HG03460 (cell line): ENCODE data around the gene PNPLA7.
"Not testable (repeated sequence)": the region's sequence is repeated elsewhere in the genome, so short reads cannot be mapped to it uniquely, and the experiment has no call there.

Experiments used
- ATAC-seq: cut with Tn5 transposase; IDR thresholded peaks from one replicate; pipeline ENCODE4 v1.9.1; 2021; ENCODE audit not compliant: unreplicated experiment

Gene PNPLA7

GRCh38 chr9:137575716-137576411 lies 25.7 kb upstream of the PNPLA7 start:
- no peak for ATAC-seq

- ATAC-seq = no peak
Measured at GRCh38 chr9:137575364-137575715, 25.1 kb upstream of the PNPLA7 start.

- no peak for ATAC-seq
Measured at GRCh38 chr9:137574192-137574591, 24.0 kb upstream of the PNPLA7 start.

DNA sequence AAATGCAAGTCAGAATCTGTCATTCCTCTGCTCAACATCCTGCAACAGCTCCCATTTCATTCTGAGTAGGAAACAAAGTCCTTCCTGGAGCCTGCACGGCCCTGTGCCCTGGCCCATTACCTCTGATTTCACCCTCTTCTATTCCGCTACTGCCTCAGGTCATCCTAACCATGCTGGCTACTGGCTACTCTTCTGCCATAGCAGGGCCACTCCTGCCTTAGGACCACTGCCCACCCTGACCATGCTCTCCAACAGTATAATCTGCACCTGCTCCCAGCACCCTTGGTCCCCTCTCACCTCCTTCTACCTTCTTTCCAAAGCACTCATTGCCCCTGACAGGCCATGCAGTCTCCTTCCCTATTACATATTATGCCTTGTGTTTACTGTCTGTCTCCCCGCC lies 20.4 kb upstream of the PNPLA7 start:
- ATAC-seq = no peak

- ATAC-seq = no peak
Measured at GRCh38 chr9:137569609-137570203, 19.5 kb upstream of the PNPLA7 start.

DNA sequence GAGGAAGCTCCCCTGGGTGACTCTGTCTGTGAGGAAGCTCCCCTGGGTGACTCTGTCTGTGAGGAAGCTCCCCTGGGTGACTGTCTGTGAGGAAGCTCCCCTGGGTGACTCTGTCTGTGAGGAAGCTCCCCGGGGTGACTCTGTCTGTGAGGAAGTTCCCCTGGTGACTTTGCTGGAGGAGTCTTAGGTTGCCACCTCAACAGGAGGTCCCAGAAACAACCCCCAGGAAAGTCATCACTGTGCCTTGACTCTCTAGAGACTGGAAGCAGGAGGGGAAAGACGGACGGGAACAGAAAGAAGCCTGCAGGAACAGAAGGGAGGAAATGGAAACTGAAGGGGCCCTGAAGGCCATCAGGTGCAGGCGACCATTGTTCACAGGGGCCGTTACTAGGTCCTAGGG lies 18.2 kb upstream of the PNPLA7 start:
- ATAC-seq = not testable (repeated sequence)

GRCh38 chr9:137564817-137565411 lies 14.7 kb upstream of the PNPLA7 start:
- ATAC-seq = no peak

DNA sequence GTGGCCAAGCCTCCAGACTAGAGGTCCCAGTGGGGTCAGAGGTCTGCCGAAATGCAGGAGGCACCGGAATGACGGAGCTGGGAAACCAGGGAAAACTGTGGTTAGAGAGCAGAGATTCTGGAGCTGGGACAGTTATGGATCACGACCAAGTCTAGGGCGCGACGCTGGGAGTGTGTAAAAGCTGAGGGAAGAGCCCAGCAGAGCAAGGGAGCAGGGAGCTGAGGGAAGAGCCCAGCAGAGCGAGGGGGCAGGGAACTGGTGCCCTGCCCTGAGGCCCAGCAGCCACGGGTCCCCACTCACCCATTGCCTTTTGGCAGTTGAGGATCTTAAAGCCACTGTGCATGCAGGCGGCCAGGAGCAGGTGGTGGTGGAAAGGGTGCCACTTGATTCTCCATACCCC lies 13.9 kb upstream of the PNPLA7 start:
- no peak for ATAC-seq

GRCh38 chr9:137558127-137558526 lies 7.9 kb upstream of the PNPLA7 start:
- no peak for ATAC-seq

GRCh38 chr9:137556069-137556838 lies 6.1 kb upstream of the PNPLA7 start:
- ATAC-seq = no peak

DNA sequence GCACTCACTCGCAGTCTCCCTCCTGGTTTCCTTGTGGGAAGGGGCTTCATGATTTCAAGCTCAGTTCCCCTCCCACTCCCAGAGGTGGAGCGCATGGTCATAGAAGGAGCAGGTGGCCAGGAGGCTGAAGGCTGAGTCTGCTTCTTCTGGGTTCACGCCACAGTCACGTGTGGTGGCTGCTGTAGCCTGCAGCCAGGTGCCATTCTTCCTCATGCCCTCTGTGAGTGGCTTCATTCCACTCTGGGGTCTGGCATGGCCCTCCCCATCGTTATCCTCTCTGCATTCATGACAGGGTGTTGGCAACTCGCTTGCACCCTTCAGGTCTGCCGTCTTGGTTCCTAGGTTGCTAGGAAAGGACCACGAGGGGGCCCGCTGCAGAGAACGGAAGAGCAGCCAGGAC lies 5.0 kb upstream of the PNPLA7 start:
- ATAC-seq = no peak

GRCh38 chr9:137554349-137554748 lies 4.1 kb upstream of the PNPLA7 start:
- no peak for ATAC-seq

GRCh38 chr9:137553654-137554053 lies 3.5 kb upstream of the PNPLA7 start:
- ATAC-seq = not testable (repeated sequence)

DNA sequence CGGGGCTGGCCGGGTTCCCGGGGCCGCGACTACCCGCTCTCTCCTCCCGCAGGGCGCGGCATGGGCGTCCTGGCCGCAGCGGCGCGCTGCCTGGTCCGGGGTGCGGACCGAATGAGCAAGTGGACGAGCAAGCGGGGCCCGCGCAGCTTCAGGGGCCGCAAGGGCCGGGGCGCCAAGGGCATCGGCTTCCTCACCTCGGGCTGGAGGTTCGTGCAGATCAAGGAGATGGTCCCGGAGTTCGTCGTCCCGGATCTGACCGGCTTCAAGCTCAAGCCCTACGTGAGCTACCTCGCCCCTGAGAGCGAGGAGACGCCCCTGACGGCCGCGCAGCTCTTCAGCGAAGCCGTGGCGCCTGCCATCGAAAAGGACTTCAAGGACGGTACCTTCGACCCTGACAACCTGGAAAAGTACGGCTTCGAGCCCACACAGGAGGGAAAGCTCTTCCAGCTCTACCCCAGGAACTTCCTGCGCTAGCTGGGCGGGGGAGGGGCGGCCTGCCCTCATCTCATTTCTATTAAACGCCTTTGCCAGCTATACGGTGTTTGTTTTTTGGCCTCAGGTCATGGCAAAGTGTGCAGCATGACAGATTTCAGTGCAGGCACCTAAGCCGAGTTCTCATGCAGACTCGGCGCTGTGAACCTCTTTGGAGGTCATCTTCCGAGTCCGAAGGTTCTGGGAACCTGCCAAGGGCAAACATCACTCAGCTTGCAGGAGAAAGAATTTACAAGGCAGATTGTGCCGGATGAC lies 2.0 kb upstream of the PNPLA7 start:
- ATAC-seq = peak; percentile 13

DNA sequence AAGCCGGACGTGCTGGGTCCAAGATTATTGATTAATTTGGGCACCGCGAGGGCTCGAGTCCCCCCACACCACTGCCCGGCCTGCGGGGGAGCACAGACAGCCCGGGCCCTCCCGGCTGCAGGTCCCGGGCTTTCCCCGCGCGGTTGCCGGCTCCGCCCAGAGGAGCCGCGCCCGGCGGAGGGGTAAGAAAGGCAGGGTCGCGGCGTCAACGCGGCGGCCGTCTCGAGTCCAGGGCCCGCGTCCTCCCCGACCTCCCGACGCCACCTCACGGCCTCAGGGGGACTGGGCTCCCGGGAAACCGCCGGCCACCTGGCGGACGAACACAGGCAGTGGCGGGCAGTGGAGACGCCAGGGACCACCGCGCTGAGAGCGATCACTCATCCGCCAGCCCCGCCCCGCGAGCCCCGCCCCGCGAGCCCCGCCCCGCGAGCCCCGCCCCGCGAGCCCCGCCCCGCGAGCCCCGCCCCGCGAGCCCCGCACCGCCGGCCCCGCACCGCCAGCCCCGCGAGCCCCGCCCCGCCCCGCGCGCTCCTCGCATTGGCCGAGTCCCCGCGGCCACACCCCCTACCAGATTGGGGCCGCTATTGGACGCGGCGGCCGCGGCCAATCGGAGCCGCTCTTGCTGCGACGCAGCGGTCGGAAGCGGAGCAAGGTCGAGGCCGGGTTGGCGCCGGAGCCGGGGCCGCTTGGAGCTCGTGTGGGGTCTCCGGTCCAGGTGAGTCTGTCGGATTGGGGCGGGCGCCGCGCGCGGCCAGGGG lies 1.2 kb upstream of the PNPLA7 start, which contains the start of gene MRPL41:
TSS of gene MRPL41 (plus strand) at position 616 of the 758 bp plus-strand sequence. CDS start 203 bp downstream, outside the sequence.
- ATAC-seq = peak; percentile 70

GRCh38 chr9:137550958-137551263 lies 709 bp upstream of the PNPLA7 start:
- ATAC-seq = not testable (repeated sequence)

- no peak for ATAC-seq
Measured at GRCh38 chr9:137547687-137548543, 2.3 kb downstream of the PNPLA7 start.

DNA sequence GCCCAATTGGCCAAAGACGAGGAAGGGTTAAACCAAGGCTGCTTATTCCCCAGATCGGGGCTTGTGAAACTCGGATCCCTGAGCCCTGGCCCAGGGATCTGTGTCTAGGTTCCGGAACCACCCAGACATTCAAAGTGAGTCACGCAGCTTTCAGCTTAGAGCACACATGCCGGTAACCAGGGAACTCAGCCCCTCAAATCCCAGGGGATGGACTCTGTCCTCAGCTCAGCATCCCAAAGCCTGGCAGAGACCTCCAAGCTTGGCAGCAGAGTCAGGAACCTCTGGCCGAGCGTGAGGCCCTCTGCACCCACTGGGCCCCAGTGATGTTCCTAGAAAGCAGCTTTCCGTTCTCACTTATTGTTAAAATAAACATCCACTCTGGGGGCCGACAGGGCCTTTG lies 5.1 kb downstream of the PNPLA7 start:
- ATAC-seq = no peak

- no peak for ATAC-seq
Measured at GRCh38 chr9:137544176-137544760, 5.9 kb downstream of the PNPLA7 start.
